Gastroesophageal sphincter (tissue), 3 donors: ENCODE measurements around the gene TPD52L1.

ENCODE experiments used
- CTCF ChIP-seq, 4 experiments: fragments of 200-600 bp in 2 of 4; fragments of 450-650 bp in 2 of 4; sonication (generic) in 1 of 4; IDR thresholded peaks; one replicate each; pipeline ENCODE4 v1.5.1; 2017 to 2019; ENCODE audit warnings: antibody characterized with exemption in 4 of 4, mild to moderate bottlenecking in 2 of 4, moderate library complexity in 2 of 4
- POLR2A ChIP-seq, 2 donors: fragments of 450-650 bp; IDR thresholded peaks; one replicate each; pipeline ENCODE4 v1.6.1; 2017; ENCODE audit warnings: antibody characterized with exemption in 2 of 2, mild to moderate bottlenecking in 2 of 2, moderate library complexity in 1 of 2

- TF ChIP-seq CTCF (IDR thresholded peaks at IDR 0.05) (no peak), POLR2A (IDR thresholded peaks at IDR 0.05) (no peak)
Observed at GRCh38 chr6:125192610-125192930, 39.0 kb downstream of the TPD52L1 start.
